B cell (primary cell): Measurements from ENCODE around the gene RNF213.

Experiments
- CTCF ChIP-seq: fragments of 200-600 bp; IDR thresholded peaks from one replicate; pipeline ENCODE4 v1.8.0; 2022; ENCODE audit warnings: antibody characterized with exemption, mild to moderate bottlenecking
- EZH2 ChIP-seq: IDR thresholded peaks from 2 replicates; pipeline ENCODE4 v1.6.1; 2012; ENCODE audit warnings: borderline replicate concordance, low read depth, mild to moderate bottlenecking, moderate library complexity, low read length; ENCODE audit not compliant: insufficient read depth, poor library complexity, severe bottlenecking

DNA sequence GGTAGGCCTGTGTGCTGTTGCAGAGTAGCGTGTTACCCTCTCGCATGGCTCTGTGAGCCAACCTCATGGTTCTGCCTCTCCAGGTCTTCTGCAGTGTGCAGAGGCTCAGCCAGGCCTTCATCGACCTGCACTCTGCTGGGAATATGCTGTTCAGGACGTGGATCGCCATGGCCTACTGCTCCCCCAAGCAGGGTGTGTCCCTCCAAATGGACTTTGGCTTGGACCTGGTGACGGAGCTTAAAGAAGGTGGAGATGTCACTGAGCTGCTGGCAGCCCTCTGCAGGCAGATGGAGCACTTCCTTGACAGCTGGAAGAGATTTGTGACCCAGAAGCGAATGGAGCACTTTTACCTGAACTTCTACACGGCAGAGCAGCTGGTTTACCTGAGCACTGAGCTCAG is 78.5 kb downstream of the RNF213 start:
- TF ChIP-seq CTCF, result no peak
- TF ChIP-seq EZH2, result no peak
